Glomerular visceral epithelial cell (primary cell): ENCODE data around the gene TRIM52.
A peak's percentile ranks its signal among the peaks of the same experiment; 100 is the strongest.
"Not testable (repeated sequence)": the region's sequence is repeated elsewhere in the genome, so short reads cannot be mapped to it uniquely, and the experiment has no call there.

Source experiments
- DNase-seq: peaks from one replicate; pipeline ENCODE4 v3.0.0-alpha.2; 2016; ENCODE audit errors: extremely low spot score

The TRIM52 gene

DNA sequence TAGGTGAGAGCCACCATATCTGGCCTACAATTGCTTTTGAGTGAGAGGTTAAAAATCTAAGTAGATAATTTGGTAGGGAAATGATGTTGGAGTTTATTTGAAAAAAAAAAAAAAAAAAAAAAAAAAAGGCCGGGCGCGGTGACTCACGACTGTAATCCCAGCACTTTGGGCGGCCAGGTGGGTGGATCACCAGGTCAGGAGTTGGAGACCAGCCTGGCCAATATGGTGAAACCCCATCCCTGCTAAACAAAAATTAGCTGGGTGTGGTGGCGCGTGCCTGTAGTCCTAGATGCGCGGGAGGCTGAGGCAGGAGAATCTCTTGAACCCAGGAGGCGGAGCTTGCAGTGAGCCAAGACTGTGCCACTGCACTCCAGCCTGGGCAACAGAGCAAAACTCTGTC, 46.7 kb downstream of the TRIM52 start:
- not testable (repeated sequence) for DNase-seq

DNA sequence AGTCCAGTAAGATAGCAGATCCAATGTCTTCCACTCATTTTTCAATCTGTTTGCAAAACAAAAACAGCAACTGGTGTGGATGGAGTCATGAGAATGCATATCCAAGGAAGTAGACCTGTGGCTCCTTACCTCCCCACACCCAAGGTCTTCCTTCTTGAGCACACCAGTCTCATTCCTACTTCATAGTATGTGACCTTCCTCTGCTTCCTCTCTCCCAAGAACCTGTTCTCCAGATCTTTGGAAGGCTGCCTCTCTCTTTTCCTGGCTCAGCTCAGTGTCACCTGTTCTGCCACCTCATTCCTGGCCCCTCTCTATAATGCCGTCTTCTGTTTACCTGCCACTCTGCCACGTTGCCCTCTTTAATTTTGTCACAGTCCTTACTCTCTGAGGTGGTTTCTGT, 48.0 kb downstream of the TRIM52 start:
- no peak for DNase-seq

DNA sequence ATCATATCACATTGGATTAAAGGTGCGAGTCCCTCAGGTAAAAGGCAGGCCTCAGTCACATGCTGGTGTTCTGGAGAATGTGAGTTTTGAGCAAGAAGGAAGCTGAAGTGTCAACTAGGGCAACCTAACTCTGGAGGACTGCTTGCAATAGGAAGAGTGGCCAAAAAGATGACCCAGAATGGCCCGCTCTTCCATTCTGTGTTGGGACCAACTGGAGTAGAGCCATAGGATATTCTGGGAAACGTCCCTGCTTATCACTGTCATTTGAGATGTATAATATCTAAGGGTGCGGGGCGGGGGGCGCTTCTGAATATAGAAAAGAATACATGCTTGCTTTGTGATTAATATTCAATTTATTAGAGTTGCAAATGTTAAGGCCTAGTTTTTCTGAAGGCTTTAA, 48.9 kb downstream of the TRIM52 start:
- DNase-seq: no peak

DNA sequence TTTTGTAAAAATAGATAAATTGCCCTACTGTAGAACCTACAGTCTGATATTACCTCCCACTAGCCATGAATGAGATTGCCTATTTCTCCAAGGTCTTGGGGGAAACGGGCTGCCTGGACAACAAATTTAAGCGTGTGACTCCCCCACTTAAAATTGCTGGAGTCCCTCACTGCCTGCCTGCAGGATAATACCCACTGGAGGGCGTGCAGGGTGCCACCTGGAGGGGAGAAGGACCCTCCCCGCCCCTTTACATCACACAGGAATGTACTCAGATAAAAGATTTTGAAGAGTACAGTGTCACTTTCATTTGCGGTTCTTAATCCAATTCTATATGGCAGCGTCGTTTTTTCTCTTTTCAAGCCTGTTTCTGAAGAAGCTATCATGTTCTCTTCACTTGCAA, 49.7 kb downstream of the TRIM52 start:
- no peak for DNase-seq

DNA sequence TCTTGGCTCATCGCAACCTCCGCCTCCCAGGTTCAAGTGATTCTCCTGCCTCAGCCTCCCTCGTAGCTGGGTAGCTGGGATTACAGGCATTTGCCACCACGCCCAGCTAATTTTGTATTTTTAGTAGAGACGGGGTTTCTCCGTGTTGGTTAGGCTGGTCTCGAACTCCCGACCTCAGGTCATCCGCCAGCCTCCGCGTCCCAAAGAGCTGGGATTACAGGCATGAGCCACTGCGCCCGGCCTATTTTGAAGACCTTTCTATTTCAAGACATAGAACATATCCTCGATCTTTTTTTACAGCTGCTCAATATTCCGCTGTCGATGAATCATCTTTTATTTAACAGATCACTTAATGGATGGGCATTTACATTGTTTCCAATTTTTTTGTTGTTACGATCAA, 50.2 kb downstream of the TRIM52 start:
- DNase-seq: not testable (repeated sequence)

DNA sequence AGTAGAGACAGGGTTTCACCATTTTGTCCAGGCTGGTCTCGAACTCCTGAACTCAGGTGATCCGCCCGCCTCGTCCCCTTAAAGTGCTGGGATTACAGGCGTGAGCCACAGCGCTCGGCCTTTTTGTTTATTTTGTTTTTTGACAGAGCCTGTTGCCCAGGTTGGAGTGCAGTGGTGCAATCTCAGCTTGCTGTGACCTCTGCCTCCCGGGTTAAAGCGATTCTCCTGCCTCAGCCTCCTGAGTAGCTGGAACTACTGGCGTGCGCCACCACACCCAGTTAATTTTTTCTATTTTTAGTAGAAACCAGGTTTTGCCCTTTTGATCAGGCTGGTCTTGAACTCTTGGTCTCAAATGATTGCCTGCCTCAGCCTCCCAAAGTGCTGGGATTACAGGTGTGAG, 50.8 kb downstream of the TRIM52 start:
- DNase-seq: not testable (repeated sequence)

DNA sequence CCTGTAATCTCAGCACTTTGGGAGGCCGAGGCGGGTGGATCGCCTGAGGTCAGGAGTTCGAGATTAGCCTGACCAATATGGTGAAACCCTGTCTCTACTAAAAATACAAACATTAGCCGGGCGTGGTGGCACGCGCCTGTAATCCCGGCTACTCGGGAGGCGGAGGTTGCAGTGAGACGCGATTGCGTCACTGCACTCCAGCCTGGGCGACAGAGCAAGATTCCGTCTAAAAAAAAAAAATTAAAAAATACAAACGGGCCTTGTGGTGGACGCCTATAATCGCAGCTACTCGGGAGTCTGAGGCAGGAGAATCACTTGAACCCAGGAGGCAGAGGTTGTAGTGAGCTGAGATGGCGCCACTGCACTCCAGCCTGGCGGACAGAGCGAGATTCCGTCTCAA, 51.9 kb downstream of the TRIM52 start:
- DNase-seq: not testable (repeated sequence)

DNA sequence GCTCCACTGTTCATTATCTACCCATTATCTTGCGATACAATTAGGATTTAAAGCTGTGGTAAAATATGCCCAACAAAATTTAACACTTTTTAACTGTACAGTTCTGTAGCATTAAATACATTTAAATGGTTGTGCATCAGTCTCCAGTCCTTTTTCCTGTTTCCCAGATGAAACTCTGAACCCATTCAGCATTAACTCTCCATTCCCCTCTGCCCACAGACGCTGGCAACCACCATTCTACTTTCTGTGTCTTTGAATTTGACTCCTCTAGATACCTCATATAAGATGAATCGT, 53.0 kb downstream of the TRIM52 start:
- no peak for DNase-seq

DNA sequence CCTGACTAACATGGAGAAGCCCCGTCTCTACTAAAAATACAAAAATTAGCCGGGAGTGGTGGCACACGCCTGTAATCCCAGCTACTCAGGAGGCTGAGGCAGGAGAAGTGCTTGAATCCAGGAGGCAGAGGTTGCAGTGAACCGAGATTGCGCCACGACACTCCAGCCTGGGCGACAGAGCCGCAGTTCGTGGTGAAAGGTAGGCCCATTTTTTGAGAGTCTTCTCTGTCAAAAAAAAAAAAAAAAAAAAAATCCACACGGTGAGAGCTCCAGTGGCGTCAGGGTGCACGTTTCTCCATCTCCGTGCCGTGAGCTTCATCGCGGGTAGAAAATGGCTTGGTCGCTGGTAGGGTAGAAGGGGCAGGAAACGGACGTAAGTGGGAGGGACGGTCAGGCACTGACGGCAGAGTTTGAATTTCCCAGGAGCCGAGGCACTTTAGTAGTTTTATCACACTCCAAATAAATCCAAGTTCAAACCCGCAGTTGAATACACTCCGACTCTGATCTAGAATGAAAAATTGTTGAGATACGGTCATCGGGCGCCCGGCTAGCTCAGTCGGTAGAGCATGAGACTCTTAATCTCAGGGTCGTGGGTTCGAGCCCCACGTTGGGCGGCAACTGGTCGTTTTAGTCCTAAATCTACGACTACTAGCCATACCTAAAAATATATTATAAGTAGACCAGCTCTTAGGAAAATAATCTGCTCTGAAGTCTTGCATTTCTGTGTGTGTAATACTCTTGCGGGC, 53.6 kb downstream of the TRIM52 start:
- DNase-seq: peak; percentile 89

DNA sequence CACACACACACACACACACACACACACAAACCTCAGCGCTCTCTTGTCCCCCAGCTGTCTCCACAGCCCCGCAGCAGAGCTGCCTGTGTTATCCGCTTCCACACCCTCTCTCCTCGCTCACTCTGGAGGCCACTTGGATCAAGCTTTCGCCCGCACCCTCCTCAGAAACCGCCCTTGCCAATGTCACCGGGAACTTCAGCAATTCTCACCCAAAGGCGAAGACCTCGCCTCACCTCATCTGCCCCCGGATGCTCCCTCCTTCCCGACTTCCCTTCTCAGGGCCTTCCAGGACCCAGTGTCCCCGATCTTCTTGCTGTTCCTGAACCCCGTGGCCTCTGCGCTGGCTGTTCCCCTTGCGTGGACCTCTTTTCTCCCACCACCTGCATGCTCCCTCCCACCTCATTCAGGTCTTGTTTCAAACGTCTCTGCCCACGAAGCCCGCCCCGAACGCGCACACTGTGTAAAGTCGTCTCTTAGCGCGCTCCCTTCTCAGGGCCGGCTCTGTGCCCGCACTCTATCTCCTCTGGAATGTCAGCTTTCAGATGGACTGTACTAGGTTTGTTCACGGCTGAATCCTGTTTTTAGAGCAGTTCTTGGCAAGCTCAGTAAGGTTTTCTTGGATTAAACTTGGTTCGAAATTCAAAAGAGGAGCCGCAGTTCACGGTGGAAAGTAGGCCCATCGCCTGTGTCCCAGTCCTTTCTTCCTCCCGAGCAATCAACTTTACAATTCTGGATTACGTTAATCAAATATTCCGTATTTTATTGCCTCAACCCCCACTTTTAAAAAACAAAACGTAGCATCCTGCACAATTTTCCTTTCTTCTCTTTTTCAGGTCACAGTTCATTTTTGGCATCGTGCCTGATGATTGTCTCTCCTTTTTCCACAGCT, 54.9 kb downstream of the TRIM52 start:
- no peak for DNase-seq
